A549 (cell line): ENCODE data around the gene PLCXD3. TPM values are rescaled to one million over a fixed set of nuclear protein-coding genes. Genes with fewer than 3 reads are reported as not detected.

Experiments
- ATAC-seq, 2 experiments: fragments of 200-7000 bp in 1 of 2; fragments of >200 bp in 1 of 2; cut with Nextera tagmentation in 1 of 2; cut with Tn5 transposase in 1 of 2; 3 replicates each; pipeline versions ENCODE4 v1.8.0 to v1.9.1; 2018 to 2020; ENCODE audit warnings: mild to moderate bottlenecking in 1 of 2, moderate library complexity in 1 of 2
- CTCF ChIA-PET: fragments of 300-600 bp; sonication (Branson Sonifier 250); formaldehyde crosslinking; extraction: SDS; loops from one replicate; lab custom pipeline; 2021; ENCODE audit warnings: antibody characterized with exemption, inconsistent platforms; lab: Yijun Ruan, JAX
- POLR2A ChIA-PET: fragments of 350-600 bp; formaldehyde crosslinking; extraction: SDS; loops from one replicate; lab custom pipeline; 2021; ENCODE audit warnings: antibody characterized with exemption, inconsistent platforms; lab: Yijun Ruan, JAX
- DNase-seq, 2 experiments: peaks; one replicate each; pipeline versions ENCODE4 v3.0.0 to v3.0.0-alpha.2; 2011 to 2016; ENCODE audit warnings: low read depth in 1 of 2, low spot score in 1 of 2
- FAIRE-seq: peaks from 2 replicates; lab custom pipeline; 2011; peaks lifted over from hg19 to GRCh38; lab: Jason Lieb, UNC
- H3K27ac ChIP-seq, 2 experiments: fragments of >200 bp; sonication (Bioruptor Twin); formaldehyde crosslinking; 3 replicates each; pipeline ENCODE4 v1.5.1; 2016 to 2017
- H3K4me1 ChIP-seq: fragments of >200 bp; sonication (Bioruptor Twin); formaldehyde crosslinking; 3 replicates; pipeline ENCODE4 v1.6.1; 2016
- H3K4me2 ChIP-seq: fragments of >200 bp; sonication (Bioruptor Twin); formaldehyde crosslinking; 3 replicates; pipeline ENCODE4 v1.6.1; 2016
- H3K4me3 ChIP-seq: fragments of >200 bp; sonication (Bioruptor Twin); formaldehyde crosslinking; 3 replicates; pipeline ENCODE4 v1.5.1; 2016
- H3K9me3 ChIP-seq: fragments of >200 bp; sonication (Bioruptor Twin); formaldehyde crosslinking; 3 replicates; pipeline ENCODE4 v1.6.1; 2016
- ATOH8 ChIP-seq: fragments of 250-450 bp; sonication (Bioruptor Pico); IDR thresholded peaks from 2 replicates; pipeline ENCODE4 v1.5.0; 2020; ENCODE audit warnings: low read depth, mild to moderate bottlenecking, moderate library complexity
- BCL3 ChIP-seq: fragments of >200 bp; sonication (Bioruptor Twin); formaldehyde crosslinking; IDR thresholded peaks from 3 replicates; pipeline ENCODE4 v1.6.1; 2016
- CHD2 ChIP-seq: fragments of 150-350 bp; IDR thresholded peaks from 2 replicates; pipeline ENCODE4 v1.6.1; 2014; ENCODE audit warnings: low read length; ENCODE audit not compliant: partially characterized antibody
- EHMT2 ChIP-seq: fragments of 200-600 bp; sonication (generic); IDR thresholded peaks from 2 replicates; pipeline ENCODE4 v1.6.1; 2016; ENCODE audit warnings: antibody characterized with exemption, low read depth, mild to moderate bottlenecking, moderate library complexity
- ELK1 ChIP-seq: fragments of 150-350 bp; IDR thresholded peaks from 2 replicates; pipeline ENCODE4 v1.6.1; 2014; ENCODE audit warnings: low read depth, mild to moderate bottlenecking, low read length
- FOSB ChIP-seq: fragments of 250-450 bp; sonication (Bioruptor Pico); IDR thresholded peaks from 2 replicates; pipeline ENCODE4 v1.5.0; 2020; ENCODE audit warnings: mild to moderate bottlenecking, moderate library complexity
- FOSL2 ChIP-seq, 2 experiments: fragments of 450-650 bp in 1 of 2; fragments of >200 bp in 1 of 2; sonication (Bioruptor Twin) in 1 of 2; formaldehyde crosslinking; IDR thresholded peaks; 2 replicates each; pipeline versions ENCODE4 v1.5.0 to v1.6.1; 2016 to 2020; ENCODE audit warnings: mild to moderate bottlenecking in 1 of 2, moderate library complexity in 1 of 2
- JUN ChIP-seq, 2 experiments: fragments of >200 bp; sonication (Bioruptor Twin); formaldehyde crosslinking; IDR thresholded peaks; 2 replicates in 1 of 2; 3 replicates in 1 of 2; pipeline ENCODE4 v1.6.1; 2016 to 2017
- JUNB ChIP-seq: fragments of >200 bp; sonication (Bioruptor Twin); formaldehyde crosslinking; IDR thresholded peaks from 2 replicates; pipeline ENCODE4 v1.6.1; 2016
- MYC ChIP-seq: IDR thresholded peaks from 2 replicates; pipeline ENCODE4 v1.6.1; 2012; ENCODE audit warnings: mild to moderate bottlenecking, inconsistent platforms, low read length, improper control_type of control experiment, borderline replicate concordance
- NR3C1 ChIP-seq: fragments of >200 bp; sonication (Bioruptor Twin); formaldehyde crosslinking; IDR thresholded peaks from 3 replicates; pipeline ENCODE4 v1.6.1; 2017
- PBX3 ChIP-seq: IDR thresholded peaks from 2 replicates; pipeline ENCODE4 v1.6.1; 2012
- POLR2A ChIP-seq: IDR thresholded peaks from 2 replicates; pipeline ENCODE4 v1.6.1; 2012; ENCODE audit warnings: mild to moderate bottlenecking, low read length
- RARB ChIP-seq: fragments of 250-450 bp; sonication (Bioruptor Pico); IDR thresholded peaks from 2 replicates; pipeline ENCODE4 v1.8.0; 2021; ENCODE audit warnings: mild to moderate bottlenecking, moderate library complexity
- REST ChIP-seq: fragments of 200-600 bp; sonication (generic); IDR thresholded peaks from 2 replicates; pipeline ENCODE4 v1.6.1; 2016; ENCODE audit warnings: antibody characterized with exemption, mild to moderate bottlenecking, moderate library complexity
- SMC3 ChIP-seq: fragments of >200 bp; sonication (Bioruptor Twin); formaldehyde crosslinking; IDR thresholded peaks from 3 replicates; pipeline ENCODE4 v1.6.1; 2018; ENCODE audit warnings: inconsistent platforms
- ZC3H11A ChIP-seq: fragments of 450-650 bp; IDR thresholded peaks from 2 replicates; pipeline ENCODE4 v1.6.1; 2014; ENCODE audit warnings: antibody characterized with exemption, mild to moderate bottlenecking
- ZSCAN20 ChIP-seq: fragments of 250-450 bp; sonication (Bioruptor Pico); IDR thresholded peaks from 2 replicates; pipeline ENCODE4 v1.8.0; 2022; ENCODE audit warnings: mild to moderate bottlenecking, moderate library complexity
- WGBS: methylation state at CpG from one replicate; pipeline ENCODE4 v1.1.6; 2017; ENCODE audit errors: missing lambda C conversion rate; 5-methylcytosine and 5-hydroxymethylcytosine counted together
- polyA plus RNA-seq, 4 experiments: library from polyadenylated mRNA; depleted of rRNA in 3 of 4; stranded (reverse); fragments of >200 nt; fragmentation: RNase III in 1 of 4; extraction: RNeasy Plus Mini Kit Qiagen cat#74134 plus additional on column Dnase treatment in 1 of 4; gene quantifications; 2 replicates in 3 of 4; 3 replicates in 1 of 4; pipeline ENCODE4 v1.2.3, GENCODE V29; 2011 to 2017

The PLCXD3 gene
- polyA plus RNA-seq, 2 of the 4 experiments (the other 2 are of a cell fraction), result 1.2 to 1.6 TPM

GRCh38 chr5:41263335-41263734, 247.1 kb downstream of the PLCXD3 start:
- Histone ChIP-seq H3K4me1 (no peaks in the 10 kb centered on the region), H3K27ac (no peak overlapping the region), H3K4me3 (no peak overlapping the region), H3K9me3 (no peaks in the 10 kb centered on the region), H3K4me2 (no peak overlapping the region)
- POLR2A ChIA-PET, result no interaction called here
- WGBS, result 67% methylated on average over 2 of the region's 2 CpGs
- DNase-seq (no peak), ATAC-seq (no peak), FAIRE-seq (no peak)
- CTCF ChIA-PET, result no interaction called here
- TF ChIP-seq FOSL2 (IDR thresholded peaks at IDR 0.05), result no peak
- TF ChIP-seq FOSL2 (CRISPR knock-in tag; IDR thresholded peaks at IDR 0.05), result no peak
- TF ChIP-seq CHD2, result no peak
- TF ChIP-seq REST, result no peak
- no peak for TF ChIP-seq RARB
- no peak for TF ChIP-seq ATOH8 (CRISPR knock-in tag)
- no peak for TF ChIP-seq NR3C1
- TF ChIP-seq JUN (IDR thresholded peaks at IDR 0.05), result no peak
- TF ChIP-seq MYC, result no peak
- TF ChIP-seq PBX3, result no peak
- TF ChIP-seq FOSB, result no peak
- TF ChIP-seq SMC3, result no peak
- TF ChIP-seq BCL3, result no peak
- no peak for TF ChIP-seq ZC3H11A
- no peak for TF ChIP-seq JUNB
- no peak for TF ChIP-seq ZSCAN20 (CRISPR knock-in tag)
- TF ChIP-seq EHMT2, result no peak
- TF ChIP-seq POLR2A, result no peak
- no peak for TF ChIP-seq ELK1
